ENCODE data around the gene NPIPA8.
"Not testable (repeated sequence)": the region's sequence is repeated elsewhere in the genome, so short reads cannot be mapped to it uniquely, and the experiment has no call there.

Gene NPIPA8

DNA sequence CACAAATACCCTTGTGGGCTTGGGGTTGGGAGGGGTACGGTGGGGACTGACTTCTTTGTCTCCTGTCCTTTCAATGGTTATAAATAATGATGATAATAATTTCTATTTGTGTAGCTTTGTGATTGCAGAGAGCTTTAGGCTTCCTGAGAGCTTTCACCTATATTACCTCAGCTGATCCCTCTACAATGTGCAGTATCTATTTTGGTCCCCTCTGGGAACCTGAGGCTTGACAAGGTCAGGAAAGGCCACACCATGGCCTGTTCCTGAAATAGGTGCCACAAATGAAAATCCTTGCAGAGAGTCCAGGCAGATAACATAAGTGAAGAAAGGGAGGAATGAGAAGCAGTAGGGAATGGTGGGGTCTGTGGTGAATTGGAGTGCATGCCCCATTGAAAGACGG is 45.6 kb downstream of the NPIPA8 start:
- in situ Hi-C loops (cut with MboI; ENCODE audit: low pct_unique_long_range_greater_than_20kb, low sequenced_read_pairs); DNase-seq: not testable (repeated sequence)

DNA sequence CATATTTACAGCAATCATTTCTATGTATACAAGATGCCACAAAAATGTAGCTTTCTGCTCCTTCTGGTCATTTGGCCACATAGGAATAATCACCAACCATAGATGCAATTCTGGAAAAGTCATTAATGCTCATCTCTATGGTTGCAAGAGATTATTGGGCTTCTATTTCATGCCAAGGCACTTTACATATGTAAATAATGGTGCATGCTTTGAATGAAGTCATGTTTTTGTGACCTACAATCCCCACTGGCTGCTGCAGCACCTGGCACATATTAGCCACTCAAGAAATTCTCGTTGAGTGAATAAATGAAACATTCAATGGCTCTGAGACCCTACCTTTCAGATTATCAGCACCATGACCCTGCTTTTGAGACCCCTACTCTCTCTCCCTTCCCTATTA is 50.2 kb downstream of the NPIPA8 start:
- DNase-seq, result not testable (repeated sequence)

DNA sequence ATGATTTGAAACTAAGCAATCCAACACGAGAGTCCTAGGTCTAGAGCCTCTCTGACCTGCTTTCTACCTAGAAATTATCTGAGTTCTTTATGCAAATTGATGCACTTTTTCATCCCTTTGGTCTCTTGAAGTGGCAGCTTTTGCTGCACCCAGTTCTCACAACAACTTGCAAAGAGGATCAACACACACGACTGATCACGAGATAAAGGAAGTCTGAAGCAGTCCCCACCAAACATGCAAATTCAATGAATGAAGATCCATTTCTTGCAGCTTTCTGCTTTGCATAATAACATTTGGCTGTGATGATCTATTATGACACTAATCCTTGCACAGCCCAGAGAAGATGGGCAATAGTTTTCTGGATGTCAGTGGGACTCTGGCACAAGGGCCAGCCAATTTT is 56.2 kb downstream of the NPIPA8 start:
- in situ Hi-C loops (cut with MboI; ENCODE audit: low pct_unique_long_range_greater_than_20kb, low sequenced_read_pairs); DNase-seq: not testable (repeated sequence)

More for the DNA sequence above, 50.2 kb downstream of the NPIPA8 start:
- in situ Hi-C loops (cut with MboI; ENCODE audit: low pct_unique_long_range_greater_than_20kb, low sequenced_read_pairs), result not testable (repeated sequence)

DNA sequence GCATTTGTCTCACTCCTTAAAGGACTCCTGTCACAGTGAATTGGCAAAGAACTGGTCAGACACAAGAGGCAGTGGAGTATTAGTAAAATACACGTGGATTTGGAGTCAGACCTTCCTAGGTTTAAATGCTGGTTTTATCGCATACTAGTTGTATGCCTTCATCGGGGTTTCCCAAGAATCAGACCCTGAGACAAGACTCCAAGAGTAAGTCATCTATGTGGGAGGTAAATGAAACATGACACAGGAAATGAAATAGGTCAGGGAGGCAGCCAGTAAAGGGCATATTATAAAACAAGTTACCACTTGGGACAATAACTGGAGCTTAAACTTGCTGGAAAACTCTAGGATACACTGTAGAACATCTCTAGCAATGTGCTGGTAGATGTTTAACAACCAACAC is 59.8 kb downstream of the NPIPA8 start:
- DNase-seq; in situ Hi-C loops (cut with MboI; ENCODE audit: low pct_unique_long_range_greater_than_20kb, low sequenced_read_pairs): not testable (repeated sequence)

GRCh38 chr16:18270171-18270570 is 66.4 kb downstream of the NPIPA8 start:
- in situ Hi-C loops (cut with MboI; ENCODE audit: low pct_unique_long_range_greater_than_20kb, low sequenced_read_pairs), result not testable (repeated sequence)

More at GRCh38 chr16:18270171-18270570, 66.4 kb downstream of the NPIPA8 start:
- DNase-seq, result not testable (repeated sequence)
